Testis (tissue), 3 donors: ENCODE measurements around the gene SDK1. TPM values are rescaled to one million over a fixed set of nuclear protein-coding genes. Genes with fewer than 3 reads are reported as not detected.

ENCODE experiments used
- DNase-seq: peaks from one replicate; pipeline ENCODE4 v3.0.0-alpha.2; 2019
- H3K27ac ChIP-seq, 2 donors: fragments of 200-600 bp; sonication (generic); one replicate each; pipeline ENCODE4 v1.5.1; 2019
- H3K27me3 ChIP-seq: fragments of 200-600 bp; sonication (generic); one replicate; pipeline ENCODE4 v1.5.1; 2019
- H3K36me3 ChIP-seq: fragments of 200-600 bp; sonication (generic); one replicate; pipeline ENCODE4 v1.5.1; 2017; ENCODE audit warnings: low read depth; ENCODE audit errors: missing control alignments
- H3K4me1 ChIP-seq: fragments of 200-600 bp; sonication (generic); one replicate; pipeline ENCODE4 v1.5.1; 2019
- H3K4me3 ChIP-seq, 2 donors: fragments of 200-600 bp; sonication (generic); one replicate each; pipeline ENCODE4 v1.5.1; 2017 to 2019
- H3K9me3 ChIP-seq: fragments of 200-600 bp; sonication (generic); one replicate; pipeline ENCODE4 v1.5.1; 2017
- CTCF ChIP-seq, 3 experiments: fragments of 450-650 bp in 2 of 3; fragments of 200-600 bp in 1 of 3; sonication (generic) in 1 of 3; IDR thresholded peaks; one replicate each; pipeline ENCODE4 v1.5.1; 2016 to 2019; ENCODE audit warnings: antibody characterized with exemption in 3 of 3, mild to moderate bottlenecking in 2 of 3, moderate library complexity in 1 of 3
- POLR2A ChIP-seq: fragments of 450-650 bp; IDR thresholded peaks from one replicate; pipeline ENCODE4 v1.6.1; 2017; ENCODE audit warnings: antibody characterized with exemption, mild to moderate bottlenecking, moderate library complexity
- WGBS, 2 donors: methylation state at CpG; one replicate each; pipeline ENCODE4 v1.1.5; 2018; 5-methylcytosine and 5-hydroxymethylcytosine counted together
- intact Hi-C: fragments of 100-400 bp; cut with DNase I; formaldehyde crosslinking; loops from one replicate; pipeline ENCODE4 v1.15.1; 2023; ENCODE audit warnings: low total_unique reads
- polyA plus RNA-seq: library from polyadenylated mRNA; stranded (reverse); fragments of 350-450 nt; fragmentation: Illumina TruSeq; extraction: RNeasy Lipid Tissue Mini Kit (QIAGEN cat#74804); gene quantifications from one replicate; pipeline ENCODE4 v1.2.3, GENCODE V29; 2014; ENCODE audit warnings: low read depth, low replicate concordance; ENCODE audit not compliant: insufficient read depth
- total RNA-seq, 2 donors: library from RNA; depleted of rRNA; stranded (reverse); fragments of >200 nt; gene quantifications; one replicate each; pipeline ENCODE4 v1.2.3, GENCODE V29; 2016

The SDK1 gene
- total and polyA plus RNA-seq, 3 donors from 2014 or later: 20.0 to 36.2 (median 24.9) TPM

DNA sequence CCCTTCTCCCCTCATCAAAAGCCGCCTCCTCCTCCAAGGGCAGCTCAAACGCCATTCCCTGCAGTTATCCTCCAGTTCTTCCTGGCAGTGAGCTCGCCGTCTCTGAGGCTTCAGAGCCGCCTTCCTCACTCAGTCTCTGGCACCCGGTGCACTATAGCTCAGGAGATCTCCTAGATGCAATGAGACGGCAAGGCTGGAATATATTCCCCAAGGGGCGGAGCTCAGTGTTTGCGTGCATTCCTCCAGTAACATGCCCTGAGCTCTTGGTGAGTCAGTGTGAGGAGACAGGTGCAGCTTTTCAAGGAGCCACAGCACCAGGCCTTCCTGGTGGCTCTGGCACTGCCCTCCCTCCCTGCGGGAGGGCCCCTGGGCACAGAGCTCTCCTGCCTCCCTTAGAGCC is 868.4 kb downstream of the SDK1 start:
- WGBS, 2 donors: 83 to 92% methylated on average over 10 of the region's 10 CpGs
- Histone ChIP-seq H3K4me1 (no peaks in the 10 kb centered on the region), H3K9me3 (no peaks in the 10 kb centered on the region), H3K36me3 (no peaks in the 10 kb centered on the region), H3K4me3 (no peak overlapping the region), H3K27me3 (no peaks in the 10 kb centered on the region), H3K27ac (no peak overlapping the region)
- no peak for DNase-seq
- no peak for TF ChIP-seq POLR2A
- TF ChIP-seq CTCF (IDR thresholded peaks at IDR 0.05): no peak
- intact Hi-C loops: no loop called here

GRCh38 chr7:4170997-4171786 is 870.1 kb downstream of the SDK1 start:
- H3K36me3 ChIP-seq: no peaks in the 10 kb centered on the region
- H3K27ac ChIP-seq: no peak overlapping the region

GRCh38 chr7:4172883-4173282 is 871.8 kb downstream of the SDK1 start:
- Histone ChIP-seq H3K9me3 (no peaks in the 10 kb centered on the region), H3K27me3 (no peaks in the 10 kb centered on the region), H3K4me3 (no peak overlapping the region), H3K36me3 (no peaks in the 10 kb centered on the region), H3K4me1 (no peaks in the 10 kb centered on the region), H3K27ac (no peak overlapping the region)
- 94% methylated on average over 10 to 12 of the region's 12 CpGs for WGBS, 2 donors
- no peak for DNase-seq
- no peak for TF ChIP-seq POLR2A
- no peak for TF ChIP-seq CTCF (IDR thresholded peaks at IDR 0.05)
- intact Hi-C loops: no loop called here

More at GRCh38 chr7:4170997-4171786, 870.1 kb downstream of the SDK1 start:
- Histone ChIP-seq H3K9me3 (no peaks in the 10 kb centered on the region), H3K4me1 (no peaks in the 10 kb centered on the region), H3K4me3 (no peak overlapping the region), H3K27me3 (no peaks in the 10 kb centered on the region)
- intact Hi-C loops: no loop called here
- no peak for DNase-seq
- TF ChIP-seq CTCF (IDR thresholded peaks at IDR 0.05) (no peak), POLR2A (no peak)
- WGBS, 2 donors: 89 to 90% methylated on average over 22 of the region's 22 CpGs

DNA sequence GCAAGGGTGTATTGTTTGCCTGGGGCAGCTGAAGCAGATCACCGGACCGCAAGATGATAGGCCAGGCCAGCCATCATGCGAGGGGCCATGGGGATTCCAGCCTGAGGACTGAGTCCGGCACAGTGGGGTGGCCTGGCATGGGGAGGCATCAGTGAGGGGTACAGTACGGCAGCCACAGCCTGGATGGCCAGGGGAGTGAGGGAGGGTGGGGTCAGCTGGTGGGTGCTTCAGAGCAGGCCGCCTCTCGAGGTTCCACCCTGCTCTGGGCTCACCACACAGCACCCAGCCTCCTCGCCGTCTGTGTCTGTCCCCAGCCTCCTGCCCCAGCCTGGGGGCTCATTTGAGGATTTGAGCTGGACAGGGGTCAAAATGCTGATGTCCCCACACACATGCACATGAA is 872.6 kb downstream of the SDK1 start:
- Histone ChIP-seq H3K4me1 (no peaks in the 10 kb centered on the region), H3K27me3 (no peaks in the 10 kb centered on the region), H3K27ac (no peak overlapping the region), H3K9me3 (no peaks in the 10 kb centered on the region), H3K36me3 (no peaks in the 10 kb centered on the region), H3K4me3 (no peak overlapping the region)
- no peak for TF ChIP-seq CTCF (IDR thresholded peaks at IDR 0.05)
- TF ChIP-seq POLR2A: no peak
- no peak for DNase-seq
- 94 to 97% methylated on average over 5 to 9 of the region's 9 CpGs for WGBS, 2 donors
- intact Hi-C loops: no loop called here

- H3K4me1 ChIP-seq: no peaks in the 10 kb centered on the region
- no peaks in the 10 kb centered on the region for H3K36me3 ChIP-seq
- intact Hi-C loops: no loop called here
- H3K9me3 ChIP-seq: no peaks in the 10 kb centered on the region
- WGBS, 2 donors: 89 to 97% methylated on average over 5 to 8 of the region's 8 CpGs
- H3K4me3 ChIP-seq: no peak overlapping the region
- no peaks in the 10 kb centered on the region for H3K27me3 ChIP-seq
- TF ChIP-seq POLR2A: no peak
- no peak for TF ChIP-seq CTCF (IDR thresholded peaks at IDR 0.05)
- H3K27ac ChIP-seq: no peak overlapping the region
- no peak for DNase-seq
Observed at GRCh38 chr7:4174016-4174415, 873.0 kb downstream of the SDK1 start.
